NOMO-1 (cell line): ENCODE data around the gene PROSER3.
"Not testable (repeated sequence)": the region's sequence is repeated elsewhere in the genome, so short reads cannot be mapped to it uniquely, and the experiment has no call there.

ENCODE experiments used
- DNase-seq, 2 experiments: peaks; one replicate each; lab custom pipeline; 2025; ENCODE audit not compliant: unreplicated experiment in 2 of 2; lab: John Stamatoyannopoulos, UW

Gene PROSER3

GRCh38 chr19:35789978-35790944, 32.3 kb downstream of the PROSER3 start:
- no peak for DNase-seq

- no peak for DNase-seq
These were observed 33.2 kb downstream of the PROSER3 start for GRCh38 chr19:35790981-35791813.

GRCh38 chr19:35791814-35792279, 33.9 kb downstream of the PROSER3 start:
- no peak for DNase-seq

GRCh38 chr19:35792312-35792711, 34.3 kb downstream of the PROSER3 start:
- DNase-seq = no peak

GRCh38 chr19:35792888-35793287, 34.9 kb downstream of the PROSER3 start:
- no peak for DNase-seq

- no peak for DNase-seq
These were observed 35.6 kb downstream of the PROSER3 start for GRCh38 chr19:35793381-35794165.

- not testable (repeated sequence) for DNase-seq
These were observed 37.6 kb downstream of the PROSER3 start for GRCh38 chr19:35795564-35795963.

- no peak for DNase-seq
These were observed 38.9 kb downstream of the PROSER3 start for GRCh38 chr19:35796645-35797542.

GRCh38 chr19:35797663-35798062, 39.7 kb downstream of the PROSER3 start:
- no peak for DNase-seq

- DNase-seq = no peak
These were observed 43.9 kb downstream of the PROSER3 start for GRCh38 chr19:35801828-35802227.

GRCh38 chr19:35805526-35806102, 47.6 kb downstream of the PROSER3 start:
- DNase-seq = no peak

GRCh38 chr19:35806597-35806996, 48.6 kb downstream of the PROSER3 start:
- no peak for DNase-seq

GRCh38 chr19:35807633-35808032, 49.7 kb downstream of the PROSER3 start:
- no peak for DNase-seq

GRCh38 chr19:35811317-35812219, 53.6 kb downstream of the PROSER3 start:
- DNase-seq = no peak

- no peak for DNase-seq
These were observed 54.5 kb downstream of the PROSER3 start, which contains the start of gene PRODH2 for GRCh38 chr19:35812220-35813042. Gene PRODH2, minus strand, starts transcription at chr19:35812845. Its CDS starts 40 bp downstream, at chr19:35812805.

- no peak for DNase-seq
These were observed 55.3 kb downstream of the PROSER3 start for GRCh38 chr19:35813043-35813890.
